GM12878 (cell line): ENCODE data around the gene PHRF1. TPM values are rescaled to one million over a fixed set of nuclear protein-coding genes. Genes with fewer than 3 reads are reported as not detected.
A peak's percentile ranks its signal among the peaks of the same experiment; 100 is the strongest.

Source experiments
- ATAC-seq: fragments of 200-7000 bp; cut with Tn5 transposase; 3 replicates; pipeline ENCODE4 v1.9.1; 2020; ENCODE audit warnings: mild to moderate bottlenecking, moderate library complexity
- BruUV-seq: library from RNA; stranded (reverse); fragments of 400-500 nt; replicated peaks from 2 replicates; lab custom pipeline; 2021; lab: Mats Ljungman, UMichigan
- CTCF ChIA-PET: fragments of 300-600 bp; sonication (Branson Sonifier 250); formaldehyde crosslinking; extraction: SDS; loops from one replicate; lab custom pipeline; 2021; ENCODE audit warnings: inconsistent platforms; lab: Yijun Ruan, JAX
- POLR2A ChIA-PET: fragments of 350-600 bp; formaldehyde crosslinking; extraction: SDS; loops from one replicate; lab custom pipeline; 2021; ENCODE audit warnings: inconsistent platforms; lab: Charles Lee
- RAD21 ChIA-PET: fragments of 300-600 bp; sonication (Branson Sonifier 250); formaldehyde crosslinking; loops from one replicate; lab custom pipeline; 2023; ENCODE audit warnings: antibody characterized with exemption; ENCODE audit not compliant: unreplicated experiment; lab: Charles Lee
- SMC1A ChIA-PET: fragments of 300-600 bp; sonication (Branson Sonifier 250); formaldehyde crosslinking; loops from one replicate; lab custom pipeline; 2023; ENCODE audit not compliant: unreplicated experiment, uncharacterized antibody; lab: Charles Lee
- DNase-seq: peaks from one replicate; pipeline ENCODE4 v3.0.0-alpha.2; 2011; ENCODE audit warnings: low read depth, low spot score
- FAIRE-seq: peaks from 3 replicates; lab custom pipeline; 2011; peaks lifted over from hg19 to GRCh38; lab: Jason Lieb, UNC
- H2AFZ ChIP-seq: 2 replicates; pipeline ENCODE4 v1.6.0; 2011; ENCODE audit warnings: low read depth, low read length, control low read depth; ENCODE audit not compliant: control insufficient read depth
- H3K27ac ChIP-seq: 2 replicates; pipeline ENCODE4 v1.5.1; 2011; ENCODE audit warnings: control low read depth; ENCODE audit not compliant: control insufficient read depth, insufficient read depth
- H3K27me3 ChIP-seq, 2 experiments: replicated peaks in 1 of 2; 2 replicates each; pipeline versions ENCODE4 v1.6.0 to v1.6.1; 2011; ENCODE audit warnings: low read length in 1 of 2; ENCODE audit not compliant: control insufficient read depth in 2 of 2, insufficient read depth in 2 of 2
- H3K36me3 ChIP-seq, 2 experiments: 2 replicates each; pipeline ENCODE4 v1.5.1; 2011; ENCODE audit warnings: low read length in 1 of 2; ENCODE audit not compliant: control insufficient read depth in 2 of 2, insufficient read depth in 2 of 2
- H3K4me1 ChIP-seq: 2 replicates; pipeline ENCODE4 v1.6.1; 2011; ENCODE audit warnings: mild to moderate bottlenecking, low read length, moderate library complexity, mixed read lengths; ENCODE audit not compliant: control insufficient read depth, insufficient read depth
- H3K4me2 ChIP-seq: 2 replicates; pipeline ENCODE4 v1.6.0; 2011; ENCODE audit warnings: control low read depth; ENCODE audit not compliant: control insufficient read depth, insufficient read depth
- H3K4me3 ChIP-seq: fragments of 200-600 bp; sonication (generic); 2 replicates; pipeline ENCODE4 v1.5.1; 2016
- H3K79me2 ChIP-seq: 2 replicates; pipeline ENCODE4 v1.6.0; 2011; ENCODE audit warnings: low read length; ENCODE audit not compliant: control insufficient read depth, insufficient read depth
- H3K9ac ChIP-seq: 2 replicates; pipeline ENCODE4 v1.8.0; 2011; ENCODE audit warnings: low read length, control low read depth, mixed read lengths; ENCODE audit not compliant: control insufficient read depth, insufficient read depth
- H3K9me3 ChIP-seq: replicated peaks from 3 replicates; pipeline ENCODE4 v1.5.1; 2011; ENCODE audit warnings: mild to moderate bottlenecking, low read length; ENCODE audit not compliant: control insufficient read depth, insufficient read depth
- H4K20me1 ChIP-seq: 2 replicates; pipeline ENCODE4 v1.6.0; 2011; ENCODE audit not compliant: control insufficient read depth, insufficient read depth
- ATF7 ChIP-seq: fragments of 450-650 bp; IDR thresholded peaks from 2 replicates; pipeline ENCODE4 v1.6.1; 2016; ENCODE audit warnings: low read depth, mild to moderate bottlenecking
- CEBPZ ChIP-seq: fragments of 150-350 bp; IDR thresholded peaks from 2 replicates; pipeline ENCODE4 v1.6.1; 2016; ENCODE audit warnings: low read depth, low read length
- CREB1 ChIP-seq: IDR thresholded peaks from 2 replicates; pipeline ENCODE4 v1.6.1; 2012; ENCODE audit warnings: low read depth, mild to moderate bottlenecking, inconsistent platforms
- HDAC6 ChIP-seq: fragments of 200-600 bp; sonication (generic); IDR thresholded peaks from one replicate; pipeline ENCODE4 v1.8.0; 2017; ENCODE audit warnings: antibody characterized with exemption; ENCODE audit not compliant: unreplicated experiment
- KDM1A ChIP-seq: fragments of 200-600 bp; sonication (generic); IDR thresholded peaks from 2 replicates; pipeline ENCODE4 v1.6.1; 2016; ENCODE audit warnings: borderline replicate concordance
- MYB ChIP-seq: fragments of 150-350 bp; IDR thresholded peaks from 2 replicates; pipeline ENCODE4 v1.6.1; 2014; ENCODE audit warnings: mild to moderate bottlenecking, low read depth, low read length, borderline replicate concordance
- POLR2A ChIP-seq: IDR thresholded peaks from 2 replicates; pipeline ENCODE4 v1.6.1; 2011; ENCODE audit warnings: low read depth, mild to moderate bottlenecking, low read length
- SP1 ChIP-seq: IDR thresholded peaks from one replicate; pipeline ENCODE4 v1.6.1; 2011; ENCODE audit warnings: low read depth, low read length
- WGBS: methylation state at CpG from one replicate; pipeline ENCODE4 v1.1.6; 2016; ENCODE audit warnings: low lambda C conversion rate; ENCODE audit not compliant: insufficient replicate concordance, insufficient coverage; ENCODE audit errors: missing lambda C conversion rate; 5-methylcytosine and 5-hydroxymethylcytosine counted together
- in situ Hi-C: fragments of 300-500 bp; cut with MboI; formaldehyde crosslinking; loops from 9 replicates; pipeline ENCODE4 v1.14.3; 2018; ENCODE audit warnings: mixed read lengths
- intact Hi-C: fragments of 100-400 bp; cut with micrococcal nuclease; formaldehyde crosslinking; loops from one replicate; pipeline ENCODE4 v1.14.2; 2022; ENCODE audit not compliant: unreplicated experiment
- polyA plus RNA-seq, 11 experiments: library from polyadenylated mRNA; depleted of rRNA in 4 of 11; unstranded in 6 of 11; stranded (reverse) in 5 of 11; fragments of >200 nt; fragmentation: Nextera tagmentation in 4 of 11; fragmentation: Illumina TruSeq in 1 of 11; extraction: Ambion mirVana in 4 of 11; extraction: Trizol in 1 of 11; gene quantifications; 1 replicate in 1 of 11; 2 replicates in 10 of 11; pipeline versions ENCODE4 v1.2.1 to v1.2.3, GENCODE V29; 2011 to 2016; ENCODE audit warnings: inconsistent platforms in 2 of 11, missing spikeins in 2 of 11, low read depth in 1 of 11
- total RNA-seq, 4 experiments: library from RNA; depleted of rRNA in 3 of 4; stranded (reverse); fragments of >200 nt in 3 of 4; fragmentation: Illumina TruSeq in 1 of 4; extraction: Trizol in 1 of 4; gene quantifications; 2 replicates each; pipeline versions ENCODE4 v1.2.1 to v1.2.3, GENCODE V29; 2013 to 2021
- TF ChIP-seq, protein P1 (sequence below): fragments of 450-650 bp; IDR thresholded peaks from 2 replicates; pipeline ENCODE4 v1.6.1; 2014; ENCODE audit warnings: mild to moderate bottlenecking

The PHRF1 gene
- total and polyA plus RNA-seq, 10 of the 15 experiments (the other 5 are each of a cell fraction or from before 2014, with no cell fraction given), result 0.13 to 43.5 (median 15.1) TPM

- Histone ChIP-seq H3K36me3 (peaks cover 14 to 68% of the 10 kb centered on the region in 2 experiments; a peak in 3 of 4 replicates), H3K4me1 (no peaks in the 10 kb centered on the region), H3K4me2 (no peak overlapping the region), H3K79me2 (no peaks in the 10 kb centered on the region), H3K9me3 (no peaks in the 10 kb centered on the region), H3K27ac (no peak overlapping the region), H3K4me3 (no peak overlapping the region), H2AFZ (no peak overlapping the region), H3K27me3 (no peaks in the 10 kb centered on the region), H4K20me1 (no peaks in the 10 kb centered on the region; the same call in 1 of the 2 replicates), H3K9ac (no peak overlapping the region)
- POLR2A ChIA-PET, result no interaction called here
- intact Hi-C loops (no loop called here), in situ Hi-C loops (no loop called here)
- 92% methylated on average over 18 of the region's 19 CpGs for WGBS
- TF ChIP-seq MYB, result no peak
- TF ChIP-seq POLR2A, result peak; percentile 46
- TF ChIP-seq CREB1, result no peak
- no TSS peak for BruUV-seq
- CTCF ChIA-PET, result interaction anchor here (0.6 kb wide), 1 partner anchor 14 kb away, joined by 3 read pairs; no protein-coding TSS in a partner anchor
- RAD21 ChIA-PET, result no interaction called here
- FAIRE-seq (no peak), DNase-seq (no peak), ATAC-seq (no peak)
- SMC1A ChIA-PET, result no interaction called here
Observed at GRCh38 chr11:606245-606644, 30.0 kb downstream of the PHRF1 start.

DNA sequence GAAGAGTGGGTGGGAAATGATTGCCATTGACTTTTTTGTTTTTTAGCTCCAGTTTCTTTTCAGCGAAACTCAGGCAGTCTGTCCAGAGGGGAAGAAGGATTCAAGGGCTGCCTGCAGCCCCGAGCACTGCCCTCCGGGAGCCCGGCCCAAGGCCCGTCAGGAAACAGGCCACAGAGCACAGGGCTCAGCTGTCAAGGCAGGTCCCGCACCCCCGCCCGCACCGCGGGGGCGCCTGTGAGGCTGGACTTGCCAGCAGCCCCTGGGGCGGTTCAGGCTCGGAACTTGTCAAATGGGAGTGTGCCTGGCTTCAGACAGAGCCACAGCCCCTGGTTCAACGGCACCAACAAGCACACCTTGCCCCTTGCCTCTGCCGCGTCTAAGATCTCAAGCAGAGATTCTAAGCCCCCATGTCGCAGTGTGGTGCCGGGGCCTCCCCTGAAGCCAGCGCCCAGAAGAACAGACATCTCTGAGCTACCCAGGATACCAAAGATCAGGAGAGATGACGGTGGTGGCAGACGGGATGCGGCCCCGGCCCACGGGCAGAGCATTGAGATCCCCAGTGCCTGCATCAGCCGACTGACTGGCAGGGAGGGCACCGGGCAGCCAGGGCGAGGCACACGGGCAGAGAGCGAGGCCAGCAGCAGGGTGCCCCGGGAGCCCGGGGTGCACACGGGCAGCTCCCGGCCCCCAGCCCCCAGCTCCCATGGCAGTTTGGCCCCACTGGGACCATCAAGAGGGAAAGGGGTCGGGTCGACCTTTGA lies 30.9 kb downstream of the PHRF1 start:
- DNase-seq (no peak), ATAC-seq (no peak), FAIRE-seq (no peak)
- 94% methylated on average over 35 of the region's 35 CpGs for WGBS
- RAD21 ChIA-PET, result no interaction called here
- POLR2A ChIA-PET, result interaction anchor here (0.6 kb wide), 1 partner anchor 9 kb away, joined by 3 read pairs; no protein-coding TSS in a partner anchor
- no TSS peak for BruUV-seq
- Histone ChIP-seq H3K4me1 (no peaks in the 10 kb centered on the region), H2AFZ (no peak overlapping the region), H3K79me2 (no peaks in the 10 kb centered on the region; the same call in 1 of the 2 replicates), H3K36me3 (peaks cover 16 to 66% of the 10 kb centered on the region in 2 experiments; a peak in 3 of 4 replicates), H3K9ac (no peak overlapping the region), H4K20me1 (0 out of 2 replicates have a peak, but pooled peaks cover 1% of the 10 kb centered on the region), H3K9me3 (no peaks in the 10 kb centered on the region), H3K27ac (no peak overlapping the region), H3K4me3 (no peak overlapping the region), H3K27me3 (no peaks in the 10 kb centered on the region), H3K4me2 (no peak overlapping the region)
- in situ Hi-C loops, result no loop called here
- SMC1A ChIA-PET, result no interaction called here
- CTCF ChIA-PET, result no interaction called here
- intact Hi-C loops, result no loop called here
- TF ChIP-seq POLR2A (no peak; the same call in 1 of the 2 replicates), ATF7 (no peak), SP1 (no peak), CEBPZ (no peak), KDM1A (no peak), HDAC6 (no peak)
- TF ChIP-seq, protein P1, sequence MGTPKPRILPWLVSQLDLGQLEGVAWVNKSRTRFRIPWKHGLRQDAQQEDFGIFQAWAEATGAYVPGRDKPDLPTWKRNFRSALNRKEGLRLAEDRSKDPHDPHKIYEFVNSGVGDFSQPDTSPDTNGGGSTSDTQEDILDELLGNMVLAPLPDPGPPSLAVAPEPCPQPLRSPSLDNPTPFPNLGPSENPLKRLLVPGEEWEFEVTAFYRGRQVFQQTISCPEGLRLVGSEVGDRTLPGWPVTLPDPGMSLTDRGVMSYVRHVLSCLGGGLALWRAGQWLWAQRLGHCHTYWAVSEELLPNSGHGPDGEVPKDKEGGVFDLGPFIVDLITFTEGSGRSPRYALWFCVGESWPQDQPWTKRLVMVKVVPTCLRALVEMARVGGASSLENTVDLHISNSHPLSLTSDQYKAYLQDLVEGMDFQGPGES, result no peak
